ENCODE results near the gene PPP1R12B. TPM values are rescaled to one million over a fixed set of nuclear protein-coding genes. Genes with fewer than 3 reads are reported as not detected.
"Not testable (repeated sequence)": the region's sequence is repeated elsewhere in the genome, so short reads cannot be mapped to it uniquely, and the experiment has no call there.

The PPP1R12B gene
- total RNA-seq, 8 experiments from 2014 or later, result 9.7 to 113 (median 18.6) TPM

DNA sequence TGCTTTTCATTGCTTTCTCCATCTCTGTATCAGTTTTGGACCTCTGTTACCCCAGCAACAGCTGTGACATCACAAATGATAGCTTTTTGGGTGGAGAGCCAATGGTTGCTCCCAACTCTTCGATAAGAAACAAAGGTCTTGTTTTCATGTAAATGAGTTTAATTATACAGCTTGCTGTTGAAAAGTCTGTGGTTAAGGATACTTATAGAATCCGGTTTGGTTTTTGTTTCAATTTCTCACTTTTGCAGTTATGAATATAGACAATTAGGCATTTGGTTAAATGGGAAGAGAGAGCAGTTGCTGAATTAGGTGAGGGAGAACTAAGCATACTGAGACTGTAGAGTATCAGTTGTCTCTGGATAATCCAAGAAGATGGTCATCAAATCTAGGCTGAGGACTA is 99.6 kb downstream of the PPP1R12B start:
- H3K27ac ChIP-seq; H3K4me3 ChIP-seq; in situ Hi-C loops (cut with MboI; ENCODE audit: low pct_unique_long_range_greater_than_20kb in 2 of 9, low sequenced_read_pairs in 9 of 9, unreplicated experiment in 9 of 9); H3K4me1 ChIP-seq (replicated peaks in 1 of 2); ATAC-seq (replicated peaks in 6 of 8): not testable (repeated sequence)
- WGBS, 10 experiments, result 75 to 100% (median 100%) methylated on average over 1 to 2 of the region's 2 CpGs; no CpG with 5 or more reads in 3 of the 10 experiments

DNA sequence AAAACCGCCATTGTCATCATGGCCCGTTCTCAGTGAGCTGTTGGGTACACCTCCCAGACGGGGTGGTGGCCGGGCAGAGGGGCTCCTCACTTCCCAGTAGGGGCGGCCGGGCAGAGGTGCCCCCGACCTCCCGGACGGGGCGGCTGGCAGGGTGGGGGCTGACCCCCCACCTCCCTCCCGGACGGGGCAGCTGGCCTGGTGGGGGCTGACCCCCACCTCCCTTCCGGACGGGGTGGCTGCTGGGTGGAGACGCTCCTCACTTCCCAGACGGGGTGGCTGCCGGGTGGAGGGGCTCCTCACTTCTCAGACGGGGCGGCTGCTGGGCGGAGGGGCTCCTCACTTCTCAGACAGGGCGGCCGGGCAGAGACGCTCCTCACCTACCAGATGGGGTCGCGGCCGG is 103.1 kb downstream of the PPP1R12B start:
- not testable (repeated sequence) for H3K27ac ChIP-seq; H3K4me1 ChIP-seq (replicated peaks in 1 of 2); ATAC-seq (replicated peaks in 6 of 8); H3K4me3 ChIP-seq
- no CpG with 5 or more reads among the region's 26 CpGs for WGBS, 10 experiments
- in situ Hi-C loops (cut with MboI; ENCODE audit: low pct_unique_long_range_greater_than_20kb in 2 of 9, low sequenced_read_pairs in 9 of 9, unreplicated experiment in 9 of 9), result loop anchor here in 1 of 9 experiments (25.0 kb wide), 1 partner anchor 261 kb away; the partner anchor contains the start of gene SYT2

DNA sequence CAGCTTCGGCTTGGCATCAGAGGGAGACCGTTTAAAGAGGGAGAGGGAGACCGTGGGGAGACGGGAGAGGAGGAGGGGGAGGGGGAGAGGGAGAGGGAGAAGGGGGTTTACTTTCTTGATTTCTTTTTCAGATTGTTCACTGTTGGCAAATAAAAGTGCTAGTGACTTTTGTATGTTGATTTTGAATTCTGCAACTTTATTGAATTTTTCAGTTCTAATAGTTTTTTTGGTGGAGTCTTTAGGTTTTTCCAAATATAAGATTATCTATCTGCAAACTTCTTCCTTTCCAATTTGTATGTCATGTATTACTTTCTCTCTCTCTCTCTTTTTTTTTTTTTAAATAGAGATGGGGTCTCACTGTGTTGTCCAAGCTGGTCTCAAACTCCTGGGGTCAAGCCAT is 104.0 kb downstream of the PPP1R12B start:
- H3K4me3 ChIP-seq, result no peak overlapping the region
- WGBS, 10 experiments, result no CpG with 5 or more reads among the region's 4 CpGs
- in situ Hi-C loops (cut with MboI; ENCODE audit: low pct_unique_long_range_greater_than_20kb in 2 of 9, low sequenced_read_pairs in 9 of 9, unreplicated experiment in 9 of 9), result loop anchor here in 1 of 9 experiments (25.0 kb wide), 1 partner anchor 260 kb away; the partner anchor contains the start of gene SYT2
- no peak for ATAC-seq (replicated peaks in 6 of 8)
- no peaks in the 10 kb centered on the region for H3K4me1 ChIP-seq (replicated peaks in 1 of 2)
- H3K27ac ChIP-seq, result no peak overlapping the region

DNA sequence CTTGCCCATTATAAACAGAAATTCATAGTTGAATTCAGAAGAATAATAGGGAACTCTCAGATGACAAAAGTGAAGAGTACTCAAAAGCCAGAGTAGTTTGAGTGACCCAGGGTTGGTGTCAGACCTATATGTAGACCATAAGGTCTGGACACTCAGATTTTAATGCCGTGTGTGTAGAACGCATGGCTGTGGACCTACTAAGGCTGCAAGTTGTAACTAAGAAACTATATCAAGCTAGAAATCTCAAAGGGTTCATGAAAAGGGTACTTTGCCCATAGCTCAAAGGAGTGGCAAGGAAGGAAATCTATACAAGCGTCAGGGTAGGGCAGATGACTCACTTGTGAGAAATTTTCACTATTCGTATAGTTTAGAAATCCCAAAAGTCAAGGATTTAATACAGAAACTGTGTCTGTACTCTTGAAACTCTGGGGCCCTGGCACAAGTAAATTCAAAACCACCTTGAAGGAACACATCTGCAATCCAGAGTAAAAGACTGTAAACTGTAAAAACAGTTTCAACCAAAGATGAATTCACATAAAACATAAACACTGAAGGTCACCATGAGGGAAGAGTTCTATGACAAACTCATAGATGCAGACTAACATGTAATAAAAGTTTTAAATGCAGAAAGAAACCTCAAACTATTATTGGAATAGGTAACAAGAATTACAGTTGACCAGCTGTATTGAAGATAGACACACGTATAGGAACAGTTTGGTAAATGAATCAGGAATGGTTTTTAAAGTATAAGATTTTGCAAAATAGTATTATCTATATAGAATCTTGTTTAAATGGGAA is 108.1 kb downstream of the PPP1R12B start:
- peak in 2 of 8 experiments; percentile 69 to 81 for ATAC-seq (replicated peaks in 6 of 8)
- H3K27ac ChIP-seq; H3K4me1 ChIP-seq (replicated peaks in 1 of 2); H3K4me3 ChIP-seq: not testable (repeated sequence)
- in situ Hi-C loops (cut with MboI; ENCODE audit: low pct_unique_long_range_greater_than_20kb in 2 of 9, low sequenced_read_pairs in 9 of 9, unreplicated experiment in 9 of 9), result loop anchor here in 1 of 9 experiments (25.0 kb wide), 1 partner anchor 256 kb away; the partner anchor contains the start of gene SYT2
- 54 to 100% (median 94%) methylated on average over 1 to 5 of the region's 5 CpGs; no CpG with 5 or more reads in 1 of the 10 experiments for WGBS, 10 experiments

DNA sequence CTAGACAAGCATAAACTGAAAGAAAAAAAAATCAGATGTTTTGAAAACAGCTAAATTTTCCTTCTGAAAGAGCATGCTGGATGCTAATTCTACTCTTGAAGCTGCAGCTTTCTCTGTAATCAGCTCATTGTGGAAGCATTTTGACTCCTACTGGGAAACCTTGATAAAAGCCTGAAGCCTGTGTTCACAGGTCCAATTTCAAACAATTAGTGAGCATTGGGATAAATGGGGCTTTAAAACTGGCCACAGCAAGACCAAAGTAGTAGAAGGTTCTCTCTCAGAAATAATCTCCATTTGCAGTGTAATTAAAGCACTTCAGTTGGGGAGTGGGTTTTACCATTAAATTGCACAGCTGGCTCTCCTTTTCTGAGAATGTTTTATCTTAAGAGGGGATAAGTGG is 110.2 kb downstream of the PPP1R12B start:
- ATAC-seq (replicated peaks in 6 of 8); H3K4me1 ChIP-seq (replicated peaks in 1 of 2); H3K27ac ChIP-seq; H3K4me3 ChIP-seq: not testable (repeated sequence)
- in situ Hi-C loops (cut with MboI; ENCODE audit: low pct_unique_long_range_greater_than_20kb in 2 of 9, low sequenced_read_pairs in 9 of 9, unreplicated experiment in 9 of 9), result loop anchor here in 1 of 9 experiments (25.0 kb wide), 1 partner anchor 254 kb away; the partner anchor contains the start of gene SYT2

DNA sequence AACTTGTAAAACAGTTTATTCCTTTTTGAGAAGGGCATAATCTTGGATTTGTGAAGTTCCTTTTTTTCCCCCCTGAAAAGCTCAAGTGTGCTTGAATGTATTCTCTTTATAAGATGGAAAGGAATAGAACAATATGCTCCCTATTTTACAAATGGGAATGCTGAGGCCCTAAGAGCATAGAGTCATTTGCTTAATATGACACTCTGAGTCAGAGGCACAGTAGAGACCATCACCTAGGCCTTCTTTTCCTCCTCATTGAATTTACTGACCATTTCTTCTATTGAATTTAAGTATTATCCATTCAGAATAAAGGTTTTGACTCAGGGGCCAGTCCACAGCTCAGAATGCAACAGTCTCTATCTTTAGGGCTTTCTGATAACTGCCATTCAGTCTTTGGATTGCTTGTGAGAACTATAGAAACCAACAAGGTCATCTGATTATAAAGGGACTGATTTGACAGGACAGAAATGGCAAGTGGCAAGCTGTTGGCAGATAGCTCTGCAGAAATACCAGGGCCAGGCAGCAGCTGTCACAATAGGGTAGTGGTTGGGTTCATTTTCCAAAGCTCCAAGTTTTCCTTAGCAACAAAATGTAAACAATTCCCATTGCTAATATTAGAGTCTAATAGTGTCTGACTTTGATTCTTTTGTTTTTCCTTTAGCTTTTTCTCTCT is 111.1 kb downstream of the PPP1R12B start:
- in situ Hi-C loops (cut with MboI; ENCODE audit: low pct_unique_long_range_greater_than_20kb in 2 of 9, low sequenced_read_pairs in 9 of 9, unreplicated experiment in 9 of 9), result loop anchor here in 1 of 9 experiments (25.0 kb wide), 1 partner anchor 253 kb away; the partner anchor contains the start of gene SYT2
- H3K4me3 ChIP-seq; H3K27ac ChIP-seq; H3K4me1 ChIP-seq (replicated peaks in 1 of 2): not testable (repeated sequence)
- ATAC-seq (replicated peaks in 6 of 8), result peak in 2 of 8 experiments; percentile 24 to 66

DNA sequence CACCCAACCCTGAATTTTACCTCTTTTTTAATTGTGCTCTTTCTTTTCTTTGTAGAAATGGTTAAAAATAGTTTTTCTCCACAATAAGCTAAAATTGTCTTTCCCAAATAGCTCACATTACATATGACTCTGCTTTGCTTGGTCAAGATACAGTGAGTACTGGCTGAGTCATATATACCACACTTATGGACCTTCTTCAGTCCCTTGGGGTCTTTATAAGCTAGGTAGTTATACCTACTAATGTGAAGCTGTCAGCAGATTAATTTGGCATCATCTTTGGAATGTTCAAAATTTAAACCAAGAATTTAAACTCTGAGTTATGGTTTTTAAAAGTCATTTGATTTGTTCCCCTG is 111.6 kb downstream of the PPP1R12B start:
- not testable (repeated sequence) for ATAC-seq (replicated peaks in 6 of 8); H3K27ac ChIP-seq; H3K4me3 ChIP-seq; H3K4me1 ChIP-seq (replicated peaks in 1 of 2)
- in situ Hi-C loops (cut with MboI; ENCODE audit: low pct_unique_long_range_greater_than_20kb in 2 of 9, low sequenced_read_pairs in 9 of 9, unreplicated experiment in 9 of 9), result loop anchor here in 1 of 9 experiments (25.0 kb wide), 1 partner anchor 252 kb away; the partner anchor contains the start of gene SYT2

DNA sequence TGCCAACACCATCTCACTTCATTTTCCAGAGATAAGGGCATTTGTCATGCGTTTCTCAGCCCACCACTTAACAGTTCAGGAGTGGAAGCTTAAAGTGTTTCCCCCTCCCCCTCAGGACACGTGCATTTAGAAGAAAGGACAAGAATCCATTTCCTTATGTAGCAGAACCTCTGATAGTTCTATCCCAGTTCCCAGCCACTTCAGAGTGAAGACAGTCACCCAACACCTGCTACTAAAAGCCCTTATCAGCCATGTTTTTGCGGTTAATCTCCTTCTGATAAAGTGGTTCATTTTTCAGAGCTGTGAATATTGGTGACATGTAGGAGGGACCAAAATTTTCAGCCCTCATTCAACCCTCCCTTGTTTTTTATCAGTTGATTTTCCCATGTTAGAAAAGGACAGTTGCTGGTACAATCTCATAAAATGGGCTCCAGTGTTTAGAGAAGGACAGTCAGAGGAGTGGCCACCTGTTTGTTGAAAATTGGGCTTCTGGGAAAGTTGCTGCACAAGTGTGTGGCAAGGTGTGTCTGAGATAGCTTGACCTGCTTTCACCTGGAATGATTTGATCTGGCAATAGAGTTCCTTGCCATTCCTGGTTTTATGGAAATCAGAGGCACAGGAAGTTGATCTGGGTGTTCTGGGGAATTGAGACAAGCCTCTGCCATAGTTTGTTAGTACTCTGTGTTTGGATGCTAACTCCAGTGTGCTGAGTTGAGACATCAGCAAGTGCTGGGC is 114.0 kb downstream of the PPP1R12B start:
- in situ Hi-C loops (cut with MboI; ENCODE audit: low pct_unique_long_range_greater_than_20kb in 2 of 9, low sequenced_read_pairs in 9 of 9, unreplicated experiment in 9 of 9), result loop anchor here in 1 of 9 experiments (25.0 kb wide), 1 partner anchor 250 kb away; the partner anchor contains the start of gene SYT2
- WGBS, 10 experiments, result 62 to 100% (median 74%) methylated on average over 2 to 3 of the region's 3 CpGs; no CpG with 5 or more reads in 2 of the 10 experiments
- no peak overlapping the region for H3K27ac ChIP-seq
- H3K4me3 ChIP-seq, result no peak overlapping the region
- ATAC-seq (replicated peaks in 6 of 8), result no peak
- no peaks in the 10 kb centered on the region for H3K4me1 ChIP-seq (replicated peaks in 1 of 2)

DNA sequence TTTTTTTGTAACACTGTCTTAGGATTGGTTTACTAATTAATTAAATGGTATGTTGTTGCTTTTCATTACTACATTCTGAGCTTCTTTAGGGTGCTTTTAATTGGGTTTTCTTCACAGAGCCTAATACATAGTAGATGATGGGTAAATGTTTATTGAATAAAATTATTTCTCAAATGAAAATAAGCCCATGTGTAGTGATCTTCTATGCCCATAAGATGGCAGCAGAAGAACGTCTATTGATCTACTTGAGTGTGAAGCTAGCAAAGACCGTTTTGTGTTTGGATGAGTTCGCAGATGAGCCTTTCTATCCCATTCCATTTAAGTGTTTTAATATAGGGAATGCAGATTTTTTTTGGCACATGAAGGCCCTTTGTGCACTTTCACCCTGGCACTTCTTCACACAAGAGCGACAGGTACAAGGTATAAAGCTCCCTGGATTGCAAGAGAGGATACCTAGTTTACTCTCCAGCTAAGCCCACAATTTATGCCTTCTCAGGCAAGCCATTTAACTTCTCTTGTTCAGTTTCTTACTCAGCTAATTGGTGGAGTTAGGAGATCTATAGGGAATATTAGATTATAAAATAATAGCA is 115.7 kb downstream of the PPP1R12B start:
- ATAC-seq (replicated peaks in 6 of 8), result peak in 7 of 8 experiments; percentile 49 to 72 (median 60)

DNA sequence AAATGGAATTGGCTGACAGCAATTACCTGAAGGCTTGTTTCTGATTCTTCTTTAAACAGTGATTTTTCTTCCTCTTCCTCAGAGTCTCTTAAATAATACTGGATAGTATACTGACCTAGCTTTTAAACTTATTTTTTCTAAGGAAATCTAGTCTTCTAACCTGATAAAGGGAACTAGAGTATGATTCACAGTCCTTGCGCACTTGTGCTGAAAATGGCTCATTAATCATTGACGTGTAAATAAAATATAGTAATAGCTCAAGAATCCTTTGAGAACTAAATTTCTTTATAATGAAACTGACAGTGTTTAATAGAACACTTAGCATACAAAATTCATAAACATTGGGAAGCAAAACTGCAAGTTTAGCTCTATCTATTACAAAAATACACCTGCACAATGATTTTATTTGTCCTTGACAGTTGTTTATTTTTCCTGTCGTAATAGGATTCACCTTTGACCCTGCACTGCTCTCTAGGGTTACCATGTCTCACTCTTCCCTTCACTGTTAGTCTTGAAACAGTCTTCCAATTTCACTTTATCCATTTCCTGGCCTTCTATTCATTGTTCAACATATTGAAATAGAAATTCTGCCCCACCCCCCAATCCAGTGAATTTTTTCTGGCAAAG is 117.3 kb downstream of the PPP1R12B start:
- in situ Hi-C loops (cut with MboI; ENCODE audit: low pct_unique_long_range_greater_than_20kb in 2 of 9, low sequenced_read_pairs in 9 of 9, unreplicated experiment in 9 of 9), result loop anchor here in 1 of 9 experiments (25.0 kb wide), 1 partner anchor 247 kb away; the partner anchor contains the start of gene SYT2
- peak in 1 of 8 experiments; percentile 16 for ATAC-seq (replicated peaks in 6 of 8)
- WGBS, 10 experiments, result 60 to 93% (median 77%) methylated on average over 2 to 3 of the region's 3 CpGs; no CpG with 5 or more reads in 2 of the 10 experiments
- not testable (repeated sequence) for H3K4me1 ChIP-seq (replicated peaks in 1 of 2); H3K4me3 ChIP-seq; H3K27ac ChIP-seq

More for the DNA sequence above, 115.7 kb downstream of the PPP1R12B start:
- in situ Hi-C loops (cut with MboI; ENCODE audit: low pct_unique_long_range_greater_than_20kb in 2 of 9, low sequenced_read_pairs in 9 of 9, unreplicated experiment in 9 of 9), result loop anchor here in 1 of 9 experiments (25.0 kb wide), 1 partner anchor 248 kb away; the partner anchor contains the start of gene SYT2
- H3K4me3 ChIP-seq; H3K27ac ChIP-seq; H3K4me1 ChIP-seq (replicated peaks in 1 of 2): not testable (repeated sequence)
- 0 to 44% (median 19%) methylated on average over 1 to 4 of the region's 4 CpGs; no CpG with 5 or more reads in 6 of the 10 experiments for WGBS, 10 experiments

DNA sequence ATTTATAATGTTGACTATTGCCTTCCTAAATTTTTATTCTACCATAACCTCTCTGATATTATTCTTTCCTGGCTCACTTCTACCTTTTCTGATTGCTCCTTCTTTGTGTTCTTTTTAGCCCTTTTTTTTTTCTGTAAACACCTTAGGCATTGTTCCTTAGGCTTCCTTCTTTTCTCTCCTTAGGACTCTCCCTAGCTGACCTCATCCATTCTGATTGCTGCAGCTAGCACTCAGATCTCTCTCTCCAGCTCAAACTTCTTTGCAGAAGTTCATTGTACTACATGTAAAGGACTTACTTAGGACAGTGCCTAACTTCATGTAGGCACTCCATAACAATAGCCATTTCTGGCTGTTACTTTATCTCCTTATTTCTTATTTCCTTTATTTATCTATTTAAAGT is 117.8 kb downstream of the PPP1R12B start:
- in situ Hi-C loops (cut with MboI; ENCODE audit: low pct_unique_long_range_greater_than_20kb in 2 of 9, low sequenced_read_pairs in 9 of 9, unreplicated experiment in 9 of 9), result loop anchor here in 1 of 9 experiments (25.0 kb wide), 1 partner anchor 246 kb away; the partner anchor contains the start of gene SYT2
- not testable (repeated sequence) for H3K27ac ChIP-seq; ATAC-seq (replicated peaks in 6 of 8); H3K4me1 ChIP-seq (replicated peaks in 1 of 2); H3K4me3 ChIP-seq

DNA sequence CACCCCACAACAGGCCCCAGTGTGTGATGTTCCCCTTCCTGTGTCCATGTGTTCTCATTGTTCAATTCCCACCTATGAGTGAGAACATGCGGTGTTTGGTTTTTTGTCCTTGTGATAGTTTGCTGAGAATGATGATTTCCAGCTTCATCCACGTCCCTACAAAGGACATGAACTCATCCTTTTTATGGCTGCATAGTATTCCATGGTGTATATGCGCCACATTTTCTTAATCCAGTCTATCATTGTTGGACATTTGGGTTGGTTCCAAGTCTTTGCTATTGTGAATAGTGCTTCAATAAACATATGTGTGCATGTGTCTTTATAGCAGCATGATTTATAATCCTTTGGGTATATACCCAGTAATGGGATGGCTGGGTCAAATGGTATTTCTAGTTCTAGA is 118.9 kb downstream of the PPP1R12B start:
- in situ Hi-C loops (cut with MboI; ENCODE audit: low pct_unique_long_range_greater_than_20kb in 2 of 9, low sequenced_read_pairs in 9 of 9, unreplicated experiment in 9 of 9), result loop anchor here in 1 of 9 experiments (25.0 kb wide), 1 partner anchor 245 kb away; the partner anchor contains the start of gene SYT2
- H3K4me1 ChIP-seq (replicated peaks in 1 of 2); ATAC-seq (replicated peaks in 6 of 8); H3K27ac ChIP-seq; H3K4me3 ChIP-seq: not testable (repeated sequence)
- no CpG with 5 or more reads among the region's 3 CpGs for WGBS, 10 experiments
